ENCODE measurements around the gene ASAP3.
"Not testable (repeated sequence)": the region's sequence is repeated elsewhere in the genome, so short reads cannot be mapped to it uniquely, and the experiment has no call there.

ASAP3 gene

DNA sequence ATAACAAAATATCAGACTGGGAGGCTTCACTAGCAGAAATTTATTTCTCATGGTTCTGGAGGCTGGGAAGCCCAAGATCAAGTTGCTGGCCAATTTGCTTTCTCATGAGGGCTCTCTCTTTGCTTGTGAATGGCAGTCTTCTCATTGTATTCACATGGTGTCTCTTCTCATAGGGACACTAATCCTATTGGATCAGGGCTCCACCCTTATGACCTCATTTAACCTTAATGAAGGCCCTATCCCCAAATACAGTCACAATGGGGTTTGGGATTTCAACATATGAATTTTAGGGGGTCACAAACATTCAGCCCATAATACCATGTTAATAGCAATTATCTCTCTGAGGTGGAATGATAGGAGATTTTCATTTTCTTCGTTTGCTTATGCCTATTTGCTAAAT lies 84.8 kb downstream of the ASAP3 start:
- no peak for DNase-seq (ENCODE audit: low read depth in 2 of 3, low spot score in 2 of 3)

DNA sequence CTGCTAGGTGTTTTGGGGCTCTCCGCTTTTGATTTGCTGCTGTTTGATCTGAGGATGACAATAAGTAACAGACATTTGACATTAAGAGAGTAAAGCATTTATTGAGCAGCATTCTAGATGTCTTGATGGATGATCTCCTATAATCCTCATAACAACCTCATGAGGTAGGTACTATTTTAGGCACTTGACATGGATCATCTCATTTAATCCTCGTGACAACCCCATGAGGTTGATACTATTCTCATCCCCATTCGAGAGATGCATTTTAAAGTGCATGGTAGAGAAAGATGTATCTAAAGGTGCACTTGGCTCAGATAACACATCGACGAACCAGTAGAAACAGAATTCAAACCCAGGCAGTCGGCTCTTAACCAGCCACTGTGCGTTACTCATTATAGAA lies 86.1 kb downstream of the ASAP3 start:
- DNase-seq (ENCODE audit: low read depth in 2 of 3, low spot score in 2 of 3), result no peak

DNA sequence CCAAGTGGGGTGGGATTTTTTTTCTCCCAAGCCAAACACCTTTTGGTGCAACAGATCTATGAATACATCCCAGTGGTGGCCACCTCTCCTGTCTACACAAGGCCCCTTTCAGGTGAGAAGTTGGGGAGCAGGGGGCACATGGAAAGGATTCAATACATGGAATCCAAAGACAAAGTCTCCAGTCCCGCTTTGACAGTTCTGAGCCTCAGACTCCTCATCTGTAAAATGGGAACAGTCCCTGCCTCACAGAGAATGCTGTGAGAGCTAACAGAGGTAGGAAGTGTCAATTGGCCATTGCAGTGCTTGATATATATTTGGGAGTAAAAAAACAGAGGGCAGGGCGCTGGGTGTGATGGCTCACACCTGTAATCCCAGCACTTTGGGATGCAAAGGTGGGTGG lies 87.6 kb downstream of the ASAP3 start:
- DNase-seq (ENCODE audit: low read depth in 2 of 3, low spot score in 2 of 3), result no peak

DNA sequence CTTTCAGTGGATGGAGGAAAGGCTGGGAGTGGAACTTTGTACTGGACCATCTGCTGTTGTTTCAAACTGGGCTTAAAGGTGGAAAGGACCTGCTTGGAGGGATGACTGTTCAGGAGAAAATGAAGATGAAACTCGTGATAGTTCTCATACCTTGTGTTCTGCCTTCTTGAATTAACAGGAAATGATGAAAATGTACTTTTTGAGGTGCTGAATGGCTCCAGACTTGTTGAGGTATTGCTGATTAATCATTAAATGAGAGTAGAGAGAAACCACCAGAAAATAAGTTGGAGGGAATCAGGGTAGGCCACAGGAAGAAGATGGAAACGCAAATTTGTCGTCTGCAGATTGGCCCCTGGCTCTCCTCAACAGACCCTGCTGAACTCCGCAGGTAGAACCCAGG lies 88.1 kb downstream of the ASAP3 start:
- DNase-seq (ENCODE audit: low read depth in 2 of 3, low spot score in 2 of 3), result no peak

DNA sequence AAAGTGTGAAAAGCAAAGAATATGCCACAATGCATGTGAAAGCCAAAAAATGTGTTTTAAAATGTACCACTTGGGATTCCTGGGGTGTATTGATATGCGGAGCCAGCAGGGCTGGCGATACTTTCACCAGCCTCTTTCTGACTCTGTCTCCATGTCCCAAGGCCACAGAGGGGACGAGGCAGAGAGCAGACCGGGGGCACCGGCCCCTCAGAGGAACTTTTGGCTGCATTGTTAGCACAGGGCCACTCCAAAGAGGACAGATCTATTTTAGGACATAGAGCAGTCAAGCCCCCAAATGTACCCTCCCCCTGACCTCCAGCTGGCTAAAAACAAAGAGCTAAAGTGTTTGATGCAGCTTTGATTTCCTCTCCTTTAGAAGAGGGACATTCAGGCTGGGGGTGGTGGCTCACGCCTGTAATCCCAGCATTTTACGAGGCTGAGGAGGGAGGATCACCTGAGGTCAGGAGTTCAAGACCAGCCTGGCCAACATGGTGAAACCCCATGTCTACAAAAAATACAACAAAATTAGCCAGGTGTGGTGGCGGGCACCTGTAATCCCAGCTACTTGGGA lies 88.7 kb downstream of the ASAP3 start:
- no peak for DNase-seq (ENCODE audit: low read depth in 2 of 3, low spot score in 2 of 3)

DNA sequence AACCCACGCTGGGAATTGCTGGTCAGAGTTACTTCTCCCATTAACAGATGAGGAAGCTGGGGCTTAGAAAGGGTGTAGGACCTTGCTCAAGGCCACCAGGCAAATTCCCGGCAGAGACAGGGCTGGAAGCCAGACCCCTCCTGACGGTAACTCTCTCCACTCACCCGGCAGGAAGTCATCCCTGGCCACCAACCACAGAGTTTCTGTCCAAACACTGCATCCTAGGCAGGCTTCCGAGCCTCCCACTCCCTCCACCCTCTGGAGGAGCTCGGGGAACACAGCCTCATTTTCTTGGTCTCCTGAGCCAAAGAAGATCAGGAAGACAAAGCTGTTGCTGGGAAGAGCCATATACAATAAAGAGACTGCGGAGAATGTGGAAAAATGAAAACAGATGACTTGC lies 89.3 kb downstream of the ASAP3 start:
- DNase-seq (ENCODE audit: low read depth in 2 of 3, low spot score in 2 of 3), result no peak

DNA sequence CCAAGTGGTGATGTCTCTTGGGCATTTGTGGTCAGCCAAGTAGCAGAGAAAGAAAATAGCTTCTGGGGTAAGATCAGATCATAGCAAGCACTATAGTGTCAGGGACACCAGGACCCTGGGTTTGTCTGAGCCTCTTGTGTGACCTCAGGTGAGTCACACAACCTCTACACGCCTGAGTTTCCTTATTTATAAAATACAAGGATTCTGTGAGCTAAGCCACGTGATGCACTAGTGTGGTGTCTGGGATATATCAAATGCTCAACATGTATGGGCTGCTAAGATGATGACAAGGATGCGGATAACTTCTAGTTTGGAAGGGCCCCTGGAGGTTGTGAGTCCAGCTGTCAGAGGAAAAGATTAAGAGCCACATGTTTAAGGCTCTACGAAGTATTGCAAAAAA lies 89.8 kb downstream of the ASAP3 start:
- DNase-seq (ENCODE audit: low read depth in 2 of 3, low spot score in 2 of 3), result no peak

DNA sequence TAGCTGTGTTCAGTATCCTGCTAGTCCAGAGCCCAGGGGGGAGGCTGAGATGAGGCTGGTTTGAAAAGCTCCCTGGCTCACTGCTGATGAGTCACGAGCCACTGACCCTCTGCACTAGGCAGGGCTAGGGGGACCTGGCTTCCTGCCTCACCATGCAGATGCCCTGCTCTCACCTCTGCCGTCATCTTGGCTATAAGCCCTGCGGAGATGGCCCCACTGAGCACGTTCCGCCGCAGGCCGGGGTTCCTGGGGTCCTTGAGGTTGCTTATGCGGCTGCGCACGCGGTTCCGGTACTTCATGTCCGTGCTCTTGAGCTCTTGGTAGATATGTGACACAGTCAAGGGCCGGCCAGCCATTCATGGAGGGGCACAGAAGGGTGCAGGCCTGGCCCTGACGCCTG lies 90.3 kb downstream of the ASAP3 start:
- DNase-seq (ENCODE audit: low read depth in 2 of 3, low spot score in 2 of 3), result no peak

DNA sequence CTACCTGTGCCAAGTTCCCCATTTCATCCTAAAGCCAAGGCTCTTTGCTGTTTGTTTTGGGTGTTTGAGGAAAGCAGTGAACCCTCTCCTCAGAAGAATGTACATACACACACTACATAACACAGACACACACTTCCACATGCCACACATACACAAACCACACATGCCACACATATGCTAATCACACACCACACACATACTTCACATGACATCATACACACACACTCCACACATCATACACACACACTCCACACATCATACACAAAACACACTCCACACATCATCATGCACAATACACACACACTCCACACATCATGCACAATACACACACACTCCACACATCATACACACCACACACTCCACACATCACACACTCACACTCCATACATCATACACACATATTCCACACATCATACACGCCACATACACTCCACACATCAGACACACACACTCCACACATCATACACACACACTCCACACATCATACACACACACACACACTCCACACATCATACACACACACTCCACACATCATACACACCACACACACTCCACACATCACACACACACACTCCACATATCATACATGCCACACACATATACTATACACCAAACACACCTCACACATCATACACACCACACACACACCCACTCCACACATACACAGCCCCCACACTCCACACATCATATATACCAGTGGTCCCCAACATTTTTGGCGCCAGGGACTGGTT lies 91.7 kb downstream of the ASAP3 start:
- DNase-seq (ENCODE audit: low read depth in 2 of 3, low spot score in 2 of 3), result no peak

DNA sequence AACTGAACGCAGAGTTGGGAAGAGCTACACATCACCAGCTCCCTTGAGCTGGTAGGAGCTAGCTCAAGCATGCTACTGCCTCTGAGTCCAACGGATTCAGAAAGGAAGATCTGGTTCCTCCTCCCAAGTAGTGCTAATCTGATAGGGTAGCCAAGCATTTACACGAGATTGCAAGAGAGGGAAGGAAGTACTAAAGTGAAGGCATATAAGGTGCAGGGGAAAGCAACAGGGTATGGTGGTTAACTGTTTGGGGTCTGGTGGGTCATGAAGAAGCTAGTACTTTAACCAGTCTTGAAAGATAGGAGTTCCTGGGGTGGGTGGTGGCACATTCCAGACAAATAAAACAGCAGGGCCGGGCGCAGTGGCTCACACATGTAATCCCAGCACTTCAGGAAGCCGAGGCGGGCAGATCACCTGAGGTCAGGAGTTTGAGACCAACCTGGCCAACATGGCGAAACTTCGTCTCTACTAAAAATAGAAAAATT lies 94.1 kb downstream of the ASAP3 start:
- no peak for DNase-seq (ENCODE audit: low read depth in 2 of 3, low spot score in 2 of 3)

DNA sequence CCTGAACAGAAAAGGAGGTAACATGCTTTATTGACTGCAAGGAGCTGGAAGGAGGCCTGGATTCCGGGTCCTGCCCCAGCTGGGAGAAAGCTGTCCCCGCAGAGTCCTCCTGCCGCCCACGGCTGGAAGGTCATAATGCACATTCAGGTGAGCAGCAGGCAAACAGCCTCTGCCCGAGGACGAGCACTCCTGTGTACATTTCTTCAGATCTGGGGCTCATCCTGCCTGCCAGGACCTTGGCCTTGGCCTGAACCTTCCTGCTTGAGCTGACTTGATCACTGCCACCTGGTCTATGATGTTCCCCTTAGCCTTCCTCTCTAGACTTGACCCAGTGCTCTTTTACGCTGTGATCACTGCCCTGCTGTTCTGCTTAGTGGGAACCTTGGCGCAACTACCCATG lies 96.5 kb downstream of the ASAP3 start:
- DNase-seq (ENCODE audit: low read depth in 2 of 3, low spot score in 2 of 3), result no peak

DNA sequence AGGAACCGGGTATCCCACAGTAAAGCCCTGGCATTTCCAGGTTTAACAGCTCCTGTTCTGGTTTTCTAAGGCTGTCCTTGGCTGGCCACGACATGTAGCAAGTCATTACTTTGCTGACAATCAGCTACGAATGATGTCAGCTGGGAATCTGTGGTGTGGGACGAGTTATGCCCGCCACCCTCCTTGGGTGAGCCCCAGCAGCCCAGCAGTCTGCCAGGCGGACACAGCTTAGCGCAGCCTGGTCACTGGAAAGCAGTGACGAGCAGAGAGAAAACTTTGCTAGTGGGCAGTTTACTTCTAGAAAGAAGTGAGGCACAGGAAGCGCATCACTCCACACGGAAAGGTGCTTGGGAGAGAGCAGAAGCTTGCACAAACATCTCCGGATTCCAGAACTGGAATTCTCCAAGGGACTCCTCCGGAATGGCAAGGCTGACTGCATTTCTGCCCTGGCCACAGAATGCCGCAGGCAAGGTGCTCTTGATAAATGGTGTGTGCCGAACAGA lies 98.8 kb downstream of the ASAP3 start:
- DNase-seq (ENCODE audit: low read depth in 2 of 3, low spot score in 2 of 3), result no peak

DNA sequence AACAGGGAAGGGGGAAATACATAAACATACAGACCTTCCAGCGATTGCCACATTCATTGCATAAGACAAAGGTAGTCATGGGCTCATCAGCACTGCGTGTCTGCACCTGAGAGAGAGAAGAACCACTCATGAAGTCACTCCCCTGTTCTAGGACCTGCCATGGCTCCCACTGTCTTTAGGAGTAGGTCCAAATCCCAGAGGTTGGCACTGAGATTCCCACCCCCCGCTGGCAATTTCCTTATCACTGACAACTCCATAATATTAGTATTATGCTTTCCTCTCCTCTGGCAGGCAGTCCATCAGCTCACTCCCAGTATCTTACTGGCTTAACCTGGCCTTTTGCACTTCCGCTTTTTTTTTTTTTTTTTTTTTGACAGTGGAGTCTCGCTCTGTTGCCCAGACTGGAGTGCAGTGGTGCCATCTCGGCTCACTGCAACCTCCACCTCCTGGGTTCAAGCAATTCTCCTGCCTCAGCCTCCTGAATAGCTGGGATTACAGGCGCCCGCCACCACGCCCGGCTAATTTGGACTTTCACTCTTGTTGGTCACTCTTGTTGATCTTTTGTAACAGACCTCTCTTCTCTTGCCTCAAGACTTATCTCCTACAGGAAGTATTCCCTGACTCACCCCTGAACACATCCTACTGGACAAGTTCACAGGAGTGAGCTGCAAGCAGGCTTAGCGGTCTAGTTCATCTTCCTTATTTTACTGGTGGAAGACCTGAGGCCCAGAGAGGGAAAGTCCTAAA lies 99.5 kb downstream of the ASAP3 start:
- no peak for DNase-seq (ENCODE audit: low read depth in 2 of 3, low spot score in 2 of 3)

DNA sequence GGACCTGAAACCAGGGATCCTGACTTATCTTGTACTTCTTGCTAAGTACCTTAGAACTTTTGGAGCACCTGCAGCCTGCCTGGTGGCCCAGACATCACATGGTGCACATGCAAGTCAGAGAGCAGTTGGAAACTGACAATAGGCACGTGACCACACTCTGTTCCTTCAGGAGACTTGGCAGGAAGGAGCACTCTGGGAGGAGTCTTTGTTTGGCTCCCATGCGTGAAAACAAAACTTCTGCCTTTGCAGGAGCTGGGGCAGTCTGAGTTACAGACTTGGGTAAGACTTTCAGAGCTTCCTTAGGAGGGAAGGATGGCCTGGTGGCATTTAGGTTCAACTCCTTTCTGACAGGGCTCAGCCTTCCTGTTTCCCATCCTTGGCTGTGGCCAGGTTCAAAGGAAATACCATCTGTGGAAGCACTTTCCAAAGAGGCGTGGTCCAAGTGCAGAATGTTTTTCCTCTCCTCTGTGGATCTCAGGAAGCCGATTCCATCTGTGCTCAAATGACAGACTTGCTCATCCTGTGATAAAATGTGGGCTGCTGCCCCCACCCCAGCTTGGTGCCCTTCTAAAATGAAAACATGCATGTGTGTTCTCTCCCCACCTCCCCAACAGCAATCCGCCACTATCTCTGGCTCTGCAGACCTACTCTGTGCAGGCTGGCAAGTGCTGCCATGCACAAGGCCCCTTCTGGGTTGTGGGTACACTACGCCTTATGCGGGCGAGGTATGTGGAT lies 100.2 kb downstream of the ASAP3 start:
- DNase-seq (ENCODE audit: low read depth in 2 of 3, low spot score in 2 of 3), result no peak

DNA sequence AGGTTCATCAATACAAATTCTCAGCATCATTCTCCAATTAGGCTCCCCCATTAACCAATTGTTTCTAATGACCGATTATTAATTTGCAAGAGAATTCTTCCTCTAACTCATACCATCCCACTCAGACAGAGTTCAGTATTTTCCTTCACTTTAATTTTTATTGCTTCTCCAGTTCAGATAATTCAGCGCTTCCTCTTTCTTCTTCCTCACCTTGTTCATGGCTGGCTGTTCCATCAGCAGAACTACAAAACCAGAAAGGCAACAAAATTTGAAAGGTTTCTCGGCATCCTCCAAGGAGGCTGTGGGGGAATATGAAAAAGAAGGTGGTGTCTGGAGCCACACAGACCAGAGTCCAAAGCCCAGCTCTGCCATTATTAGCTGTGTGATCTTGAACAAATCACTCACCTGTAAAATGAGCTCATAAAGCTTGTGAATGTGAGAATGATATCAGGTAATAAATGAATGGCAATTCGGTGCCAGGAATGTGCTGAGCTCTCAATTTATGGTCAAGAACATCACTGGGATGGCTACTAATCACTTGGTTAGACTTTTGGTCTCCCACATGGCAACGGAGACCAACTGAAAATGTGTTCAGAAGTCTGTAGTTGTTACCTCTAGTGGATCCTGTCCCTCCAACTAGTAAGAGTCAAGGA lies 102.6 kb downstream of the ASAP3 start:
- DNase-seq (ENCODE audit: low read depth in 2 of 3, low spot score in 2 of 3), result no peak

DNA sequence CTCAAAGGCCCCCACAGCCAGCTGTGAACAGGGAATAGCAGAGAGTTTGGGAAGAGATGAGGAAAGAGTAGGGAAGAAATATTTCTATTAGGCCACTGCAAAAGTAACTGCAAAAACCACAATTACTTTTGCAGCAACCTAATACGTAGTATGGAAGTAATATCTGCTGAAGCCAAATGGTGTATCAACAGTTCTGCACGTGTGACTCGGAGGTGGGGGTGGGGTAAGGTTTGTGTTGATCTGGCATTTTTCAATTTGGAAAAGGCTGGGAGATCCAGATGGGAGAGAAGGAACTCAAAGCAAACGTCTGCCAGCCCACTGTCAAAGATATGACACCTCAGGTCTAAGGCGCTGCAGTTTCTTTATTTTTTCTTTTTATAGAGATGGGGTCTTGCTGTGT lies 103.3 kb downstream of the ASAP3 start:
- no peak for DNase-seq (ENCODE audit: low read depth in 2 of 3, low spot score in 2 of 3)

DNA sequence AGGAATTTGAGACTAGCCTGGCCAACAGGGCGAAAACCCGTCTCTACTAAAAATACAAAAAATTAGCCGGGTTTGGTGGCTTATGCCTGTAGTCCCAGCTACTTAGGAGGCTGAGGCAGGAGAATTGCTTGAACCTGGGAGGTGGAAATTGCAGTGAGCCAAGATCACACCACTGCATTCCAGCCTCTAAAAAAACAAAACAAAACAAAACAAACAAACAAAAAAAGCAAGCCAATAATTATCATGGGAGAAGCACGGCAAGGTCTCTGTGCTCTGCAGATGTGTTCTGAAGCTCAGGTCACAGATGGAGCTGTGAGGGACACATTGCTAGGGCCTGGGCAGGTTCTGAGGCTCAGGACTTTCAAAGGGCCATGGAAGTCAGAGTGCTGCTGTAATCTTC lies 103.7 kb downstream of the ASAP3 start:
- not testable (repeated sequence) for DNase-seq (ENCODE audit: low read depth in 2 of 3, low spot score in 2 of 3)

Data from activated CD8-positive, alpha-beta memory T cell treated with anti-CD3 and anti-CD28 coated beads for 48 hours (primary cell).